AML-193 (cell line): ENCODE measurements around the gene SIK2.
"Not testable (repeated sequence)": the region's sequence is repeated elsewhere in the genome, so short reads cannot be mapped to it uniquely, and the experiment has no call there.

Source experiments
- DNase-seq, 2 experiments: peaks; one replicate each; lab custom pipeline; 2025; lab: John Stamatoyannopoulos, UW

The SIK2 gene

DNA sequence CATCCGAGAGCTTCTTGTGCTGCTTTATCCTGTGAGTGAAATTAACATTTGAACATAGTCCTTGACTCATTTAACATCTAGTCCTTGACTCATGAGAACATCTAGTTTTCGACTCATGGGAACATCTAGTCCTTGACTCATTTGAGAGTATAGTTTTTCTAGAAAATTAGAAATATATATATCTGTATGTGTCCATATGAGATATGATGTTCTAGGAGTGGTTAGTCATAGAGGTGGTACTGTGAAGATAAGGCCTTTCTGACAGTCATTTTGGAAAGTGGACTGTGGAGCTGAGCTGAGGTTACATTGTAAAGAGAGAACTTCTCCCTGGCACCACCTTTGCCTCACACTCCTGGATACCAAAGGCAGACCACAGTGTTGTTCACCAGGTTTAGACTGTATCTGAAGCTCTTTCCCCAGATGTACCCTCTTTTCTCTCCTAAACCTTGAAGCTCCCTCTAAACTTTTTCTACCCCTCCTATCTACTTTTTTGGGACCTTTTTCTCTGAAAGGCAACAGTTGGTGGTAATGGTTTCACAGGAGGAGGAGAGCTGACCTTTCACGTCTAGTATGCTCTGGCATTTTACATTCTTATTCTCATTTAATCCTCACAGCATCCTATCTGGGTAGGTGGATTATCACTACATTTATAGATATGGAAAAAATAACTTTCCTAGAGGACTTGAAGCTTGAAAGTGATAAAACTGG is 96.8 kb downstream of the SIK2 start:
- no peak for DNase-seq

DNA sequence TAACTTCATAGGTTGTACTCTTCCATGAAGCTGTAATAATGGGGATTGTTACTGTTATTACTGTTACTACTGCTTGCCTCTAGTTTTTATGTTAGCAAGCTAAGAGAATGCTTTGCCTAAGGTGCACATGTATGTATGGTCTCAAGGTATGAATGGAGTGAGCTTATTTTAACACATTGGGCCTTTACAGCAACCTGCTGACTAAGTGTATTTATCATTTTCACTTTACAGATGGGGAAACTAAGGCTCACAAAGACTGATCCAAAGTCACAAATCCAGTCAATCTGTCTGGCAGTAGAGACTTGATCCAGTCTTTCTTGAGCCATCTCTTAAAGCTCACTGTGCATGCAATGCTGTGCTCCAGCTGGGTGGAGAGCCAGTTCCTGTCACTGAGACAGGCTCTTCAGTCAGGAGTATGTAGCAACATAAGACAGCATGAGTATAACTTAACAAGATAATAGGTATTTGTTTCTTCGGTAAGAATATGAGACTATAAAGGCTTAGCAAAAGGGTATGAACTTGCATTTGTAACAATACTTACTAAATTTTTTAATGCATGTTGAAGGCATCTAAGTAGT is 97.4 kb downstream of the SIK2 start:
- DNase-seq, result no peak

DNA sequence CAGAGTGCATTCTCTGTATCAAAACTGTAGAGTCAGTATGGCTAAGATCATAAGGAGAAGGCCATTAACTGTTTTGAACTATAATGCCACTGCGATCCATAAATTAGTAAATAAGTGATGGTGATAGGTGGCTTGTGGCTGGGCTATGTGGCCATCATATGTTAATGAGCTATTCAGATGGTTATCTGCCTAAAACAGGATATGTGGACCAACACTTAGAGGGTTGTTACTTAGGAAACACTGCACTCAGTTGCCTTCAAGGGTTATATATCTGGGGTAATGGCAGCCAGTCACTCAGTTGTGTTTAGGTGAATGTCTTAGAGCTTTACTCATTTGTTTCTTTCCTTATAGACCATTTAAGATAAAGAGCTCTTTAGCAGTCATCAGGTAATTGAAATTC is 97.9 kb downstream of the SIK2 start:
- no peak for DNase-seq

DNA sequence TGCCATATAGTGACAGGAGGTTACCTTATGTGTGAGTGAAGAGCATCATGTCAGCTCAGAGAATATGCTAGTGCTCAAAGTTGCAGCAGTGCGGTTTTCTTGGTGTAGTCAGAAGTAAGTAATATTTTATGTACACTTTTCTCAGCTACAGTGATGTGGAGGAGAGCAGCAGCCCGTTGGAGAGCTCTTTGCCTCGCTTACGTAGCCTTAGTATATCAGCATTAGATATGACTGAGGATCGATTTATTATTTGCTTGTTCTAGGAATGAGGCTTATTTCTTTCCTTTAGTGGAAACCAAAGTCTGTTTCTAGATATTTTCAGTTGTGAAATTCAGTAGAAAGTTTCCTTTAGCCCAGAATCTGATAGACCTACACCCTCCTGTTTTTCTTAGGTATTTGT is 100.4 kb downstream of the SIK2 start:
- no peak for DNase-seq

DNA sequence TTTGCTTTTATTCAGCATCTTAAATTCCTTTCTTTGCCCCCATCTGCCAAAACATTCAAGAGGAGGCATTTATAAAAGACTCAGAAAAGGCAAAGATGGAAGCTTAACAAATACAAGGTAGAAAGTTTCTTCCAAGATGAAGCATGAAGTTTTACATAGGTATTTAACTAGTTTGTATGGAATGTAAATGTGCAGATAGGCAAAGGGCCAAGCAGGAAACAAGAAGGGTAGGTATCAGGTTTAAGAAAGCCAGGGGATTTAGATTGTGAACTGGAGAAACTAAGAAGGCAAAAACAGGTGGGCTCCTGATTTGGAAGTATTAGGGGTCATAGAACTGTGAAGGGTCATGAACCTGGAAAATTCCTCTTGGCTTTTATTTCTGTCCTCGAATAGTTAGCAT is 101.3 kb downstream of the SIK2 start:
- no peak for DNase-seq

DNA sequence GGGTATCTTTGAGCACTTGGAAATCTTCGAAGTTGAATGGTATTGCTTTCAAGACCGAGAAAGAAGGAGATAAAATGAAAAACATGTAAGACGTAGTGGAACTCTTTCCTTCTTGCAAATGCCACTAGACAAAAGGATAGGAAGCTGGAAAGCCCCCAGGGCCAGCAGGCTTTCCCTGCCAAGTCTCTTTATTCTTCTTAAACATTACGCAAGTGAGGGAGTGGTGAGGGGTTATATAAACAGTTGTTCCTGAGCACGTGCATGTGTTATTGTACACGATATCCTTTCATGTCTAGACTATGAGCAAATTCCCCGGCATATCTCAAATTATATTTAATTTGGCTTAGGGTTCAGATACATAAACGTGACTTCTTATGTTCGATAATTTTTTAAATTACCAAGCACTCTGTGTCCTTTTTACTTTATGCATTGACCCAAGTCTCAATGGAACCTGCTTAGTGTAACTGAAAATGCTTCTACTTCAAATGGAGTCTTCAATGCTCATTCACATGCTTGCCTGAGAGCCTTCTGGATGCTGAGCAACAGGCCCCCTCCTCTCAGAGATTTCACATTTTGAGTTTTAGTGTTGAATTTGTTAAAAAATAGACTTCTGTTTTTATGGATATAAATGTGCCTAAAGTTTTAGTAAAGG is 104.9 kb downstream of the SIK2 start:
- DNase-seq, result no peak

DNA sequence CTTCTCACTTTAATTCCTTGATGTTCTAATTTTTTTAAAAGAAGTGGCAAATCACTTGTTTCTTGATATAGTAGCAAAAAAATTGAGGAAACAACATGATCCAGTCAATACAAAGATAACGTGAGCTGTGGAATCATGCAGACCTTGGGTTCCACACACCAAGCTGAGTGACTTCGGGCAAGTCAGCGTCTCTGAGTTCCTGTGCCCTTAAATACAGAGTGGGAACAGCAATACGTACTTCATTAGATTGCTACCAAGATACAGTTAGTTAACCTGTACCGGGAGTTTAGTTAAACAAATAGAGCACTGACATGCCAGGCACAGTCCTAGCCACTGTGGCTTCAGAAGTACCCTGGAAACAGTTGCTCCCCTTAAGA is 105.4 kb downstream of the SIK2 start:
- DNase-seq, result no peak

DNA sequence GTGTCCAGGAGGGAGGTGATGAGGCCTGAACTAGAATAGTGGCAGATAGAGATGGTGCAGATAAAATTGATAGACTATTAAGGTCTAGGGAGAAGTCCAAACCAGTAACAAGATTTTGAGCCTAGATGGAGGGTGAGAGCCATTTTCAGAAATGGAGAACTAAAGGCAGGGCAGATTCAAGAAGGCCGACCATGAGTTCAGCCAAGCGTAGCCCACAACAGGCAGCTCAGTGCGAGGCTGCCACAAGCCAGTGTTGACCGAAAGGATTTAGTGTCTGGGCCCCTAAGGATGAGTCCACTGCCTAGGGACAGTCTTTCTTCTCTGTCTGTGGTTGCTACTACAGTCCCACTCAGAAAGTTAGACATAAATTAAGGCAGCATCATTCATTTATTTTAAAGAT is 112.3 kb downstream of the SIK2 start:
- no peak for DNase-seq

DNA sequence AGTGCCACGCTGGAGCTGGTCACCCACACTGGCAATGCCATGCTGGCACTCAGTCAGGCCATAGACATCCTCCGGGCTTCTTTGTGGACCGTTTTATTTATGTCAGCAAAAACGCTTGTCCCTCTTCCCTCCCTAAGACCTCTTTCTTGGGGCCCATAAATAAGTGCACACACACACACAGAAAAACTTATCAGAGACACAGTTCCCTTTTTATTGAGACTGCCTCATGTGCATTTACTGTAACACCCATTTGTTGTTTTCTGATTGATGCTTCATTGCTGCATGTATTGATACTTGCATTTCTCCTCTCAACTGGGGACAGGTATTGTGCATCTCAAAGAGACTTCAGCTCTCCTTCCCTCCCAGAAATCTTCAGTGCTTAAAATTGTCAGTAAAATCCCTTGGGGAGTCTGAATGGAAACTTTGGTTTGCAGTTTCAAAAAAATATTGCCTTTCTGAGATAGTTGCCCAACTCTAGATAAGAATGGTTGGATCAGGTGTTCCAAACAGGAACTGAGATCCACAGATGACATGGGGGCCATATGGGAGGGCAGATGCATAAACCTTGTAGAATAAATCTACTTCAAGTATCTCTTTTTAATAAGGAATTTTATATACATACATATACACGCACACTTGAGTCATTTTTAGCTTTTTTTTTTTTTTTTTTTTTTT is 113.0 kb downstream of the SIK2 start:
- no peak for DNase-seq

DNA sequence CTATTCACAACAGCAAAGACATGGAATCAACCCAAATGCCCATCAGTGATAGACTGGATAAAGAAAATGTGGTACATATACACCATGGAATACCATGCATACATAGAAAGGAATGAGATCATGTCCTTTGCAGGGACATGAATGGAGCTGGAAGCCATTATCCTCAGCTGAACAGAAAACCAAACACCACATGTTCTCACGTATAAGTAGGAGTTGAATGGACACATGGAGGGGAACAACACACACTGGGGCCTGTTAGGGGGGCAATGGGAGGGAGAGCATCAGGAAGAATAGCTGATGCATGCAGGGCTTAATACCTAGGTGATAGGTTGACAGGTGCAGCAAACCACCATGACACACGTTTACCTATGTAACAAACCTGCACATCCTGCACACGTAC is 115.4 kb downstream of the SIK2 start:
- DNase-seq, result not testable (repeated sequence)

DNA sequence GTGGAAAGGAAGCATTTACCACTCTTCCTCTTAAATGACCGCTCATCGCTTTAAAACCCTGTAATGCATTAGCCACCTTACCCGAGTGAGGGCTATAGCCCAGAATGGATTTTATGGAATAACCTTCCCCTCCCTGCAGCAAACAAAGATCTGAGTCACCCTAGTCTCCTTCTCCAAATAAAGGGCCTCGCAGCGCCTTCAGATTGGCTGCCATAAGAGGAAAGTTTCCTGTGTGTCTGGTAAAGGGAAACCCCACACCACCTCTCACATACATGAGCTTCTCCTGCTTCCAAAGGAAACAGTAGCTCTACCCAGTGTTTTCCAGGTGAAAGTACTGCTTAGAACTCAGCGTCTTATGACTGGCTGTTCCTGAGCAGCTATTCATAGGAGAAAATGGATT is 116.2 kb downstream of the SIK2 start:
- no peak for DNase-seq

DNA sequence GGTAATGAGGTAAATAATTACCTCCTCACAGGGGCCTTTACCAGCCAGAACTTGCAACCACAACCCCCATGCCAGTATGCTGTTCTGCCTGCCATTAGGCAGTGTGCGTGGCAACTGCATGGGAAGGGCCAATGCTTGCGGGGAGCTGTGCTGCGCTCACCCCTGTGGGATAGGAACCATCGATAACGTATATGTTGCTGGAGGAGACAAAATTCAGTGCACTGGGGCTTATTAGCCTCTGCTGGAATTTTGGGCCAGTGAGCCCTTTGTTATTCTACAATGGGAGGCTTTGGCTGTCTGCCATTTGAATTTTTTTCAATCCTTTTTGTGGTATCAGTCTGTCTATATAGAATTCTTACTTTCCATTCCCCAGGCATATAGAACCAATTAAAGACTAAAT is 116.6 kb downstream of the SIK2 start:
- no peak for DNase-seq

DNA sequence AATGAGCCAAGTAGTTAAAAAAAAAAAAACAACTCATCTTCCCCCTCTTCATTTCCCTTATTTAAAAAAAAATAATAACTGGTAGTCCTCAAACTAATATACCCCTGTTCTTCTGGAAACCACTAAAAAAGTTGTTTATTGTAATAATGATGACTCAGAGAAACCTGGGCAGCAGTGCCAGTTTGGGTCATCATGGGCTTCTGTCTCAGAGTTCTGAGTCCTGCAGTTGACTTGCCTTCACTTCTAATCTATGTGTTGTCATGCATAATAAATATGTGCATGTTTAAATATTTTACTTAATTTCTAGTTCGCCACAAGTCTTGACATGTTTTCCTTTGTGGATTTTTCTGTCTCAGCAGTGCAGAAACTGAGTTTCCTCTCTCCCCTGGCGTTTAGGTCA is 117.1 kb downstream of the SIK2 start:
- DNase-seq, result no peak

DNA sequence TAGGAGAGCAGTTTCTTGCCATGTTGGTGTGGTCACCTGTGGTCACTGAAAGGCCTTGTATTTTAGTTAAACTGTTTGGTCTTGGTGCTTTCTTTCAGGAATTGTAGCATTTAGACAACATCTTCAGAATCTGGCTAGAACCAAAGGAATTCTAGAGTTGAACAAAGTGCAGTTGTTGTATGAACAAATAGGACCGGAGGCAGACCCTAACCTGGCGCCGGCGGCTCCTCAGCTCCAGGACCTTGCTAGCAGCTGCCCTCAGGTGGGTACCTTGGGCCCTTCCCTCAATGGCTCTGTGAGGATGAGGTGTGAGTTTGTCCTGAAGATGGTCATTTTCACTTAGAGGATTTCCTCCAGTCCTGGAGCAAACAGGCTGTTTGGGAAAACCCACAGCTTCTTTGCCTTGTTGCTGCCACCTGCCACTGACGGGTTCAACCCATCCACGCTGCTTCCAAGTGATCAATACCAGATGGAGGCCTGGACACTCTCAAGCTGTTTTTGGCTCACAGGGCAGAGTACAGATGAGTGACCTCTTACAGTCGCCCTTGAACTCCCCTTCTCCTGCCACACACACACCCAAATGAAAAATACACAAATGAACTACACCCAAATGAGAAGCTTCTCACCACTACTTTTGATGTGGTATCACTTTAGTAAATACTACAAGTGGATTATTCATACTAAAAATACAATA is 118.7 kb downstream of the SIK2 start:
- no peak for DNase-seq

DNA sequence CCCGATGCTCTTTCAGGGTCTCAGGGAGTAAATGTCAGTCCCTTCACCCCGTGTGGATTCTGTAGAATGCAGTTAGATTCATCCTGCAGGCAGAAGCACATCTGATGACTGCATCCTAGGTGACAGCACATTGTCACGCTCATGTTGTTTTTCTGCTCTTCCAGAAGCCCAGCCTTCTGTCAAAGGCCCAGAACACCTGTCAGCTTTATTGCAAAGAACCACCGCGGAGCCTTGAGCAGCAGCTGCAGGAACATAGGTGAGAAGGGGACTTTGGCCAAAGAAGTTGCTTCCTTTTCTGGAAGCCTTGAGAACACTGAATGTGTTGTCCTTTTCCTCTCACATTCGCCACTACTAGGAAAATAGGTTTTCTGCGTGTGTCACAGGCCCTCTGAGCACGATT is 120.3 kb downstream of the SIK2 start:
- no peak for DNase-seq

DNA sequence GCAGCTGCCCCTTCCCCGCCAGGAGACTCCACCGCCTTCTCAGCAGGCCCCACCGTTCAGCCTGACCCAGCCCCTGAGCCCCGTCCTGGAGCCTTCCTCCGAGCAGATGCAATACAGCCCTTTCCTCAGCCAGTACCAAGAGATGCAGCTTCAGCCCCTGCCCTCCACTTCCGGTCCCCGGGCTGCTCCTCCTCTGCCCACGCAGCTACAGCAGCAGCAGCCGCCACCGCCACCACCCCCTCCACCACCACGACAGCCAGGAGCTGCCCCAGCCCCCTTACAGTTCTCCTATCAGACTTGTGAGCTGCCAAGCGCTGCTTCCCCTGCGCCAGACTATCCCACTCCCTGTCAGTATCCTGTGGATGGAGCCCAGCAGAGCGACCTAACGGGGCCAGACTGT is 121.3 kb downstream of the SIK2 start:
- DNase-seq, result no peak

DNA sequence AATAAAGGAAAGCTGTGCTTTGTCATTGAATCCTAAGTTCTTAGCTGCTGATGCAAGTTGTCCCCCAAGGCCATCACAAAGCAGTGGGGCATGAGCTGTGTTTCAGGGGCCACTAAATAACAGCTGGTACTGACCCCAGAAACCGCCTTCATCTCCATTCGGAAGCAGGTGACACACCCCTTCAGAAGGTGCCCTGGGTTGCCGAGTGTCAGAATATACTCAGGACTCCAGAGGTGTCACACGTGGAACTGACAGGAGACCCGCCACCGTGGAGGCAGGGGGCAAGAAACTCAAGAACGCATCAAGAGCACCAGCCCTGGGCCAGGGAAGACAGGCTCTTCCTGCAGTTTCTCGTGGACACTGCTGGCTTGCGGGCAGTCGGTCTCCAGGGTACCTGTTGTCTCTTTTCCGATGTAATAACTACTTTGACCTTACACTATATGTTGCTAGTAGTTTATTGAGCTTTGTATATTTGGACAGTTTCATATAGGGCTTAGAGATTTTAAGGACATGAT is 122.4 kb downstream of the SIK2 start:
- no peak for DNase-seq

DNA sequence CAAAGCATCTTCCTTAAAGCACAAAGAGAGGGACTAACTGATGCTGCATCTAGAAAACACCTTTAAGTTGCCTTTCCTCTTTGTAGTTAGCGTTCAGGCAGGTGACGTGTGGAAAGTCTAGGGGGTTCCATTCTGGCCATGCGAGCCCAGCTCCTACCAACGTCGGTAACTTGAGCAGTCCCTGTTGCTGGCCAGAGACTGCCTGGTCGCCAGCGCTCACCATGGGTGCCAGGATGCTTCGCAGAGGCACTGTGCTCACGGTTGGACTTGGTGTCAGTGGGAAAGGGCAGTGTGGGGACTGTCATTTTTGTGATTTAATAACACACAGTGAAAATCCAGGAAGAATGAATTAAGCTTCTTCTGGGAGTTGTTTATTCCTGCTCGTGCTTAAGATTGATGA is 123.4 kb downstream of the SIK2 start:
- no peak for DNase-seq

DNA sequence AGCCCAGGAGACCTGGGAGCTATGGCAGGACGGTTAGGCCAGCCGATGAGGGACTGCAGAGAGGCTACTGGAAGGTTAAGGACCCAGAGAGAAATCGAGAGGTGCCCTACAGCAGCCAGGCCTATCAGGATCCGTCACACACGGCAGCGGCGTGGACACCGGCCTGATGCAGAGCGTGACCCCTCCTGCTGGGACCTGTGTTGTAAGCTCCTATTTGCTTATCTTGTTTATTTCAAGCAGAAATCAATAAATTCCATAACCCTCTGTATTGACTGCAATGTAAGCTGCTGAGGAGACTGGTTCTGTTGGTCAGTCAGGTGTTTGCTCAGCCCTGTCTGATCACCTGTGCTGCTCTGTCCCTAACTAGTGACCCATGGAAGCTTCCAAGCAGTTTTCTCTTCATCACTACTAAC is 124.1 kb downstream of the SIK2 start:
- no peak for DNase-seq

DNA sequence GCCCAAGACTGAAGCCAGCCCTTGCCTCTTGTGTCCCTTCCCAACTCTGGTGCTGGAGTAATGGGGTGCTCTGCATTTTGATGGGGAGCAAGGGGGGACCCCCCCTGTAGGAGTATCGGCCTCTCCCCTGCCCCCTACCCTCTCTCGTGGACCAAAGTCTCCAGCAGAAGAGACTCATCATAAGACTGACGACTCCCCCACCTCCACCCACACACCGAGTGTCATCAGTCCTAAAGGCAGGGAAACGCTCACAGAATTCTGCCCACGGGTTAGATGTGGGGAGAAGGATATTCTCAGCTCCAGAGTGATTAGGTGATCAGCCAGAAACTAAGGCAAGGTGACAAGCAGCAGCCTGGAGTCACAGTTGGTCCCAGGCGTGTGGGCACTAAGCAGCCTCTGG is 125.2 kb downstream of the SIK2 start:
- no peak for DNase-seq

DNA sequence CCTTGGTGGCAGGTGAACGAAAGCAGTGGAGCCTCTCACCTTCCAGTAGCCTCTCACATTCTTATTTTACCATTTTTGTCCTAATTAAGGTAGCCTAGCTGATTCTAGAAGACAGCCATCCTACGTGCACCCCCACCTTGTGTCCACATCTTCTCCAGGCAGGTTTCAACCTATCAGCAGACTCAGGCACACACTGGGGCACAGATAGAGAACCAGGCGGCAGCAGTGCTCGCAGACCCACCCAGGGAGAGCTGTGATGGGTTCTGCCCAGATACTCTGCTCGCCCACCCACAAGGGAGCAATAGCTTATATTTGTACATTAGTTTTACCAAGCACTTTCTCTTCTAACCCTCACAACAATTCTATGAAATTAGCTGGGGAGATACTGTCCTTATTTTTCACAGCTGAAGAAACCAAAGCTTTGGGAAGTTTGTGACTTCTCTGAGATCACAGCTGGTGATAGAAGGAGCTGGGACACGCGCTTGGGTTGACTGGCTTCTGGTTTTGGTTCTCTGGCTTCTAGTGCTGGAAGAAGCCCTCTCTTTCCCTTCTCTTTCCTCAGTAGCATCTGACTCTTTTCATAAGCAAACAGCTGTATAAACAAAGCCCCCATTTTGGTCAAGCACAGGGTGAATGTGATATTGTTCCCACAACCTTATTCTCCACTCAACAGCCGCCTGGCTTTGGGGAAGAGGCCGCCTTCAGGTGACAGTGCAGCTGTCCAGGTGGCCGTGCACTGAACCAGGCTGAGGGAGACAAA is 127.0 kb downstream of the SIK2 start:
- DNase-seq, result no peak
